ENCODE data around the gene DET1. TPM values are rescaled to one million over a fixed set of nuclear protein-coding genes. Genes with fewer than 3 reads are reported as not detected.
"Not testable (repeated sequence)": the region's sequence is repeated elsewhere in the genome, so short reads cannot be mapped to it uniquely, and the experiment has no call there.

Gene DET1
- total RNA-seq, 1 experiment from 2014 or later: 7.7 TPM

- Histone ChIP-seq H3K4me3 (ENCODE audit: insufficient read depth, low read depth, low read length) (no peak overlapping the region), H3K27me3 (ENCODE audit: control insufficient read depth, insufficient read depth, low read length) (no peaks in the 10 kb centered on the region), H3K36me3 (replicated peaks; ENCODE audit: control insufficient read depth, insufficient read depth, low read length) (peaks cover 3% of the 10 kb centered on the region)
- DNase-seq: no peak
Measured at GRCh38 chr15:88529021-88529630, 17.4 kb downstream of the DET1 start.

- Histone ChIP-seq H3K36me3 (replicated peaks; ENCODE audit: control insufficient read depth, insufficient read depth, low read length) (peaks cover 3% of the 10 kb centered on the region), H3K4me3 (ENCODE audit: insufficient read depth, low read depth, low read length) (no peak overlapping the region), H3K27me3 (ENCODE audit: control insufficient read depth, insufficient read depth, low read length) (no peaks in the 10 kb centered on the region)
- DNase-seq: no peak
Measured at GRCh38 chr15:88526247-88526879, 20.1 kb downstream of the DET1 start.

GRCh38 chr15:88525418-88525817, 21.1 kb downstream of the DET1 start:
- Histone ChIP-seq H3K4me3 (ENCODE audit: insufficient read depth, low read depth, low read length) (no peak overlapping the region), H3K36me3 (replicated peaks; ENCODE audit: control insufficient read depth, insufficient read depth, low read length) (peaks cover 3% of the 10 kb centered on the region; the same call in 1 of the 2 replicates), H3K27me3 (ENCODE audit: control insufficient read depth, insufficient read depth, low read length) (no peaks in the 10 kb centered on the region)
- DNase-seq: no peak

GRCh38 chr15:88524094-88524493, 22.4 kb downstream of the DET1 start:
- not testable (repeated sequence) for DNase-seq; H3K36me3 ChIP-seq (replicated peaks; ENCODE audit: control insufficient read depth, insufficient read depth, low read length); H3K27me3 ChIP-seq (ENCODE audit: control insufficient read depth, insufficient read depth, low read length); H3K4me3 ChIP-seq (ENCODE audit: insufficient read depth, low read depth, low read length)

GRCh38 chr15:88518903-88519302, 27.6 kb downstream of the DET1 start:
- no peak overlapping the region for H3K4me3 ChIP-seq (ENCODE audit: insufficient read depth, low read depth, low read length)
- no peak for DNase-seq
- no peaks in the 10 kb centered on the region; the same call in 1 of the 2 replicates for H3K36me3 ChIP-seq (replicated peaks; ENCODE audit: control insufficient read depth, insufficient read depth, low read length)
- no peaks in the 10 kb centered on the region for H3K27me3 ChIP-seq (ENCODE audit: control insufficient read depth, insufficient read depth, low read length)

GRCh38 chr15:88513195-88513594, 33.3 kb downstream of the DET1 start:
- Histone ChIP-seq H3K36me3 (replicated peaks; ENCODE audit: control insufficient read depth, insufficient read depth, low read length) (peaks cover 2% of the 10 kb centered on the region), H3K4me3 (ENCODE audit: insufficient read depth, low read depth, low read length) (no peak overlapping the region), H3K27me3 (ENCODE audit: control insufficient read depth, insufficient read depth, low read length) (no peaks in the 10 kb centered on the region)
- no peak for DNase-seq

GRCh38 chr15:88512601-88513000, 33.9 kb downstream of the DET1 start:
- no peak for DNase-seq
- Histone ChIP-seq H3K36me3 (replicated peaks; ENCODE audit: control insufficient read depth, insufficient read depth, low read length) (peaks cover 2% of the 10 kb centered on the region), H3K4me3 (ENCODE audit: insufficient read depth, low read depth, low read length) (no peak overlapping the region), H3K27me3 (ENCODE audit: control insufficient read depth, insufficient read depth, low read length) (no peaks in the 10 kb centered on the region; the same call in 1 of the 2 replicates)

GRCh38 chr15:88512078-88512477, 34.4 kb downstream of the DET1 start:
- no peak for DNase-seq
- Histone ChIP-seq H3K36me3 (replicated peaks; ENCODE audit: control insufficient read depth, insufficient read depth, low read length) (peaks cover 2% of the 10 kb centered on the region), H3K4me3 (ENCODE audit: insufficient read depth, low read depth, low read length) (no peak overlapping the region), H3K27me3 (ENCODE audit: control insufficient read depth, insufficient read depth, low read length) (no peaks in the 10 kb centered on the region; the same call in 1 of the 2 replicates)

GRCh38 chr15:88511161-88511560, 35.3 kb downstream of the DET1 start:
- no peaks in the 10 kb centered on the region; the same call in 1 of the 2 replicates for H3K27me3 ChIP-seq (ENCODE audit: control insufficient read depth, insufficient read depth, low read length)
- DNase-seq: no peak
- peaks cover 2% of the 10 kb centered on the region for H3K36me3 ChIP-seq (replicated peaks; ENCODE audit: control insufficient read depth, insufficient read depth, low read length)
- H3K4me3 ChIP-seq (ENCODE audit: insufficient read depth, low read depth, low read length): no peak overlapping the region

GRCh38 chr15:88509964-88510363, 36.5 kb downstream of the DET1 start:
- Histone ChIP-seq H3K36me3 (replicated peaks; ENCODE audit: control insufficient read depth, insufficient read depth, low read length) (peaks cover 2% of the 10 kb centered on the region), H3K27me3 (ENCODE audit: control insufficient read depth, insufficient read depth, low read length) (no peaks in the 10 kb centered on the region; the same call in 1 of the 2 replicates), H3K4me3 (ENCODE audit: insufficient read depth, low read depth, low read length) (no peak overlapping the region)
- no peak for DNase-seq

- Histone ChIP-seq H3K27me3 (ENCODE audit: control insufficient read depth, insufficient read depth, low read length) (no peaks in the 10 kb centered on the region; the same call in 1 of the 2 replicates), H3K36me3 (replicated peaks; ENCODE audit: control insufficient read depth, insufficient read depth, low read length) (peaks cover 2% of the 10 kb centered on the region), H3K4me3 (ENCODE audit: insufficient read depth, low read depth, low read length) (no peak overlapping the region)
- DNase-seq: no peak
Measured at GRCh38 chr15:88509321-88509720, 37.2 kb downstream of the DET1 start.

- Histone ChIP-seq H3K36me3 (replicated peaks; ENCODE audit: control insufficient read depth, insufficient read depth, low read length) (peaks cover 2% of the 10 kb centered on the region), H3K27me3 (ENCODE audit: control insufficient read depth, insufficient read depth, low read length) (no peaks in the 10 kb centered on the region; the same call in 1 of the 2 replicates), H3K4me3 (ENCODE audit: insufficient read depth, low read depth, low read length) (no peak overlapping the region)
- DNase-seq: no peak
Measured at GRCh38 chr15:88506628-88507027, 39.9 kb downstream of the DET1 start.

- DNase-seq: no peak
- Histone ChIP-seq H3K4me3 (ENCODE audit: insufficient read depth, low read depth, low read length) (no peak overlapping the region), H3K27me3 (ENCODE audit: control insufficient read depth, insufficient read depth, low read length) (no peaks in the 10 kb centered on the region; the same call in 1 of the 2 replicates), H3K36me3 (replicated peaks; ENCODE audit: control insufficient read depth, insufficient read depth, low read length) (peaks cover 2% of the 10 kb centered on the region)
Measured at GRCh38 chr15:88505721-88506120, 40.8 kb downstream of the DET1 start.

- H3K4me3 ChIP-seq (ENCODE audit: insufficient read depth, low read depth, low read length): no peak overlapping the region
- no peaks in the 10 kb centered on the region; the same call in 1 of the 2 replicates for H3K36me3 ChIP-seq (replicated peaks; ENCODE audit: control insufficient read depth, insufficient read depth, low read length)
- no peak for DNase-seq
- no peaks in the 10 kb centered on the region; the same call in 1 of the 2 replicates for H3K27me3 ChIP-seq (ENCODE audit: control insufficient read depth, insufficient read depth, low read length)
Measured at GRCh38 chr15:88504445-88504844, 42.0 kb downstream of the DET1 start.

- no peaks in the 10 kb centered on the region for H3K27me3 ChIP-seq (ENCODE audit: control insufficient read depth, insufficient read depth, low read length)
- DNase-seq: no peak
- no peak overlapping the region for H3K4me3 ChIP-seq (ENCODE audit: insufficient read depth, low read depth, low read length)
- H3K36me3 ChIP-seq (replicated peaks; ENCODE audit: control insufficient read depth, insufficient read depth, low read length): no peaks in the 10 kb centered on the region
Measured at GRCh38 chr15:88498996-88499395, 47.5 kb downstream of the DET1 start.
